OCI-LY7 (cell line): ENCODE results near the gene NCKAP5.

Experiments used
- EZH2phosphoT487 ChIP-seq: fragments of 200-600 bp; sonication (generic); IDR thresholded peaks from 2 replicates; pipeline ENCODE4 v1.6.1; 2018; ENCODE audit warnings: low read depth, borderline replicate concordance, mild to moderate bottlenecking, mixed run types, antibody characterized with exemption, low read length, moderate library complexity, mixed read lengths
- TF ChIP-seq, protein P1 (sequence below): fragments of 200-600 bp; sonication (generic); conservative IDR thresholded peaks from 2 replicates; pipeline ENCODE4 v1.5.1; 2014; ENCODE audit warnings: mild to moderate bottlenecking, antibody characterized with exemption, low read length, moderate library complexity, mixed read lengths

DNA sequence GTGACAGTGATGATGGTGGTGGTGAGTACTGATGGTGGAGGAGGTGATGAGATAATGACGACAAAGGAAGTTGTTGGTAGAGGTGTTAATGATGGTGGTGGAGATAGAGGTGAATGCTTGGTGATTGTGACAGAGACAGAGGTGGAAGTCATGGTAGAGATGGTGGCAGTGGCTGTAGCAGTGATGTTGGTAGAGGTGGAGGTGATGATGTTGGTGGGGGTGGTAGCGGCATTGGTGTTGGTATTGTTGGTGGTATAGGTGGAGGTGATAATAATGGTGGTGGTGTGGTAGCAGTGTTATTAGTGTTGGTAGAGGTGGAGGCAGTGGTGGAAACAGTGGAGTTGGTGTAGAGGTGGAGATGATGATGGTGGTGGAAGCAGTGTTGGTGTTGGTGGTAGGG, 934.6 kb downstream of the NCKAP5 start:
- TF ChIP-seq, protein P1, sequence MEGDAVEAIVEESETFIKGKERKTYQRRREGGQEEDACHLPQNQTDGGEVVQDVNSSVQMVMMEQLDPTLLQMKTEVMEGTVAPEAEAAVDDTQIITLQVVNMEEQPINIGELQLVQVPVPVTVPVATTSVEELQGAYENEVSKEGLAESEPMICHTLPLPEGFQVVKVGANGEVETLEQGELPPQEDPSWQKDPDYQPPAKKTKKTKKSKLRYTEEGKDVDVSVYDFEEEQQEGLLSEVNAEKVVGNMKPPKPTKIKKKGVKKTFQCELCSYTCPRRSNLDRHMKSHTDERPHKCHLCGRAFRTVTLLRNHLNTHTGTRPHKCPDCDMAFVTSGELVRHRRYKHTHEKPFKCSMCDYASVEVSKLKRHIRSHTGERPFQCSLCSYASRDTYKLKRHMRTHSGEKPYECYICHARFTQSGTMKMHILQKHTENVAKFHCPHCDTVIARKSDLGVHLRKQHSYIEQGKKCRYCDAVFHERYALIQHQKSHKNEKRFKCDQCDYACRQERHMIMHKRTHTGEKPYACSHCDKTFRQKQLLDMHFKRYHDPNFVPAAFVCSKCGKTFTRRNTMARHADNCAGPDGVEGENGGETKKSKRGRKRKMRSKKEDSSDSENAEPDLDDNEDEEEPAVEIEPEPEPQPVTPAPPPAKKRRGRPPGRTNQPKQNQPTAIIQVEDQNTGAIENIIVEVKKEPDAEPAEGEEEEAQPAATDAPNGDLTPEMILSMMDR, result no peak
- TF ChIP-seq EZH2phosphoT487, result no peak
